ENCODE measurements around the gene FPR1.

DNA sequence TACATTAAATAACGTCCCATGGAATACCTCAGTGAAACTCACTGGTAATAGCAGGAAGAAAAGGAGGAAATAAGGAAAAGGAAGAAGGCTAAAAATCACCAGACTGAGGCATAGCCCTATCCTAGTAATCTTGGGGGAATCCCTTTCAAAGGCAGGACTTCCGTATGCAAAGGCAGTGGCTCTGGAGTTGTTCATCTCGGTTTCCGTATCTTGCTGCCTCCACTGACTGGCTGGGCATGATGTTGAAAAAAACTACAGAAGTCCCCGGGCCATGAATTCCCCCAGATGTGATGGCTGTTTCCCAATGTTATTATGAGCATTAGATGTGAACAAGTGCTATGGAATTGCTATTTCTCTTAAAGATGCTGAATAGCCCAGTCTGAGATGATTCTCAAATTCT lies 14.8 kb upstream of the FPR1 start:
- TF ChIP-seq, protein P1, sequence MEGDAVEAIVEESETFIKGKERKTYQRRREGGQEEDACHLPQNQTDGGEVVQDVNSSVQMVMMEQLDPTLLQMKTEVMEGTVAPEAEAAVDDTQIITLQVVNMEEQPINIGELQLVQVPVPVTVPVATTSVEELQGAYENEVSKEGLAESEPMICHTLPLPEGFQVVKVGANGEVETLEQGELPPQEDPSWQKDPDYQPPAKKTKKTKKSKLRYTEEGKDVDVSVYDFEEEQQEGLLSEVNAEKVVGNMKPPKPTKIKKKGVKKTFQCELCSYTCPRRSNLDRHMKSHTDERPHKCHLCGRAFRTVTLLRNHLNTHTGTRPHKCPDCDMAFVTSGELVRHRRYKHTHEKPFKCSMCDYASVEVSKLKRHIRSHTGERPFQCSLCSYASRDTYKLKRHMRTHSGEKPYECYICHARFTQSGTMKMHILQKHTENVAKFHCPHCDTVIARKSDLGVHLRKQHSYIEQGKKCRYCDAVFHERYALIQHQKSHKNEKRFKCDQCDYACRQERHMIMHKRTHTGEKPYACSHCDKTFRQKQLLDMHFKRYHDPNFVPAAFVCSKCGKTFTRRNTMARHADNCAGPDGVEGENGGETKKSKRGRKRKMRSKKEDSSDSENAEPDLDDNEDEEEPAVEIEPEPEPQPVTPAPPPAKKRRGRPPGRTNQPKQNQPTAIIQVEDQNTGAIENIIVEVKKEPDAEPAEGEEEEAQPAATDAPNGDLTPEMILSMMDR (IDR thresholded peaks at IDR 0.05): no peak
- no peak for TF ChIP-seq POLR2AphosphoS5 (IDR thresholded peaks at IDR 0.05)
- no peak for TF ChIP-seq POLR2A (IDR thresholded peaks at IDR 0.05)
- no peak for TF ChIP-seq EP300 (IDR thresholded peaks at IDR 0.05)
